Activated CD8-positive, alpha-beta memory T cell treated with anti-CD3 and anti-CD28 coated beads, Interleukin-2, amount 50 U/mL, for 24 hours (primary cell): ENCODE measurements around the gene KCNJ18.
"Not testable (repeated sequence)": the region's sequence is repeated elsewhere in the genome, so short reads cannot be mapped to it uniquely, and the experiment has no call there.

Source experiments
- DNase-seq: peaks from one replicate; pipeline ENCODE4 v3.0.0-alpha.2; 2020; ENCODE audit errors: extremely low read depth

Gene KCNJ18

GRCh38 chr17:21702940-21703640 is 10.8 kb downstream of the KCNJ18 start:
- not testable (repeated sequence) for DNase-seq

- DNase-seq, result not testable (repeated sequence)
Observed at GRCh38 chr17:21703891-21704872, 11.9 kb downstream of the KCNJ18 start.

GRCh38 chr17:21705021-21705601 is 12.8 kb downstream of the KCNJ18 start:
- DNase-seq, result no peak

GRCh38 chr17:21705746-21706145 is 13.4 kb downstream of the KCNJ18 start:
- DNase-seq, result not testable (repeated sequence)

- DNase-seq, result not testable (repeated sequence)
Observed at GRCh38 chr17:21706546-21706945, 14.2 kb downstream of the KCNJ18 start.

- DNase-seq, result not testable (repeated sequence)
Observed at GRCh38 chr17:21707131-21707530, 14.8 kb downstream of the KCNJ18 start.

GRCh38 chr17:21707711-21708611 is 15.6 kb downstream of the KCNJ18 start:
- not testable (repeated sequence) for DNase-seq

GRCh38 chr17:21708612-21709535 is 16.6 kb downstream of the KCNJ18 start:
- DNase-seq, result not testable (repeated sequence)

GRCh38 chr17:21709994-21710393 is 17.7 kb downstream of the KCNJ18 start:
- DNase-seq, result not testable (repeated sequence)

GRCh38 chr17:21710486-21710885 is 18.2 kb downstream of the KCNJ18 start:
- not testable (repeated sequence) for DNase-seq

- DNase-seq, result no peak
Observed at GRCh38 chr17:21711182-21711581, 18.9 kb downstream of the KCNJ18 start.

- not testable (repeated sequence) for DNase-seq
Observed at GRCh38 chr17:21713020-21713419, 20.7 kb downstream of the KCNJ18 start.

- not testable (repeated sequence) for DNase-seq
Observed at GRCh38 chr17:21713631-21714030, 21.3 kb downstream of the KCNJ18 start.

- DNase-seq, result not testable (repeated sequence)
Observed at GRCh38 chr17:21714676-21715075, 22.4 kb downstream of the KCNJ18 start.

- not testable (repeated sequence) for DNase-seq
Observed at GRCh38 chr17:21715877-21716276, 23.6 kb downstream of the KCNJ18 start.

GRCh38 chr17:21718971-21719370 is 26.6 kb downstream of the KCNJ18 start:
- not testable (repeated sequence) for DNase-seq

GRCh38 chr17:21719511-21720226 is 27.3 kb downstream of the KCNJ18 start:
- not testable (repeated sequence) for DNase-seq

- DNase-seq, result not testable (repeated sequence)
Observed at GRCh38 chr17:21720566-21720965, 28.2 kb downstream of the KCNJ18 start.

GRCh38 chr17:21722268-21722667 is 29.9 kb downstream of the KCNJ18 start:
- not testable (repeated sequence) for DNase-seq
